ENCODE data around the gene MT1A.

Gene MT1A

GRCh38 chr16:56600398-56600999, 38.0 kb upstream of the MT1A start:
- peak; percentile 77 for TF ChIP-seq CTCF (IDR thresholded peaks at IDR 0.05; ENCODE audit: low read depth, low read length)
- DNase-seq (ENCODE audit: extremely low read depth, low read depth), result no peak

GRCh38 chr16:56601325-56601724, 37.1 kb upstream of the MT1A start:
- no peak for DNase-seq (ENCODE audit: extremely low read depth, low read depth)
- TF ChIP-seq CTCF (IDR thresholded peaks at IDR 0.05; ENCODE audit: low read depth, low read length), result no peak

- peak; percentile 35 for TF ChIP-seq CTCF (IDR thresholded peaks at IDR 0.05; ENCODE audit: low read depth, low read length)
- no peak for DNase-seq (ENCODE audit: extremely low read depth, low read depth)
These were observed 34.9 kb upstream of the MT1A start for GRCh38 chr16:56603589-56603988.

- TF ChIP-seq CTCF (IDR thresholded peaks at IDR 0.05; ENCODE audit: low read depth, low read length), result no peak
- no peak for DNase-seq (ENCODE audit: extremely low read depth, low read depth)
These were observed 33.5 kb upstream of the MT1A start for GRCh38 chr16:56604966-56605365.

- DNase-seq (ENCODE audit: extremely low read depth, low read depth), result no peak
- TF ChIP-seq CTCF (IDR thresholded peaks at IDR 0.05; ENCODE audit: low read depth, low read length), result no peak
These were observed 33.0 kb upstream of the MT1A start for GRCh38 chr16:56605475-56605874.

GRCh38 chr16:56606071-56606475, 32.4 kb upstream of the MT1A start:
- TF ChIP-seq CTCF (IDR thresholded peaks at IDR 0.05; ENCODE audit: low read depth, low read length), result no peak
- no peak for DNase-seq (ENCODE audit: extremely low read depth, low read depth)

- DNase-seq (ENCODE audit: extremely low read depth, low read depth), result no peak
- no peak for TF ChIP-seq CTCF (IDR thresholded peaks at IDR 0.05; ENCODE audit: low read depth, low read length)
These were observed 31.9 kb upstream of the MT1A start for GRCh38 chr16:56606476-56607108.

All from AG09319 (cell line).